ENCODE results near the gene DUSP8. TPM values are rescaled to one million over a fixed set of nuclear protein-coding genes. Genes with fewer than 3 reads are reported as not detected.

The DUSP8 gene
- total and polyA plus RNA-seq, 4 donors = 2.3 to 39.3 (median 8.0) TPM

Other genes starting within 250 kb of the DUSP8 start
- 1 to 10 TPM in 1 of 2 donors, under 1 TPM in 1; 0.55 to 1.0 TPM for gene BRSK2, start 182.3 kb downstream of the DUSP8 start, total RNA-seq
- under 1 TPM; 0.61 to 0.63 TPM for gene BRSK2, start 182.3 kb downstream of the DUSP8 start, polyA plus RNA-seq
- 10 to 100 TPM; 51.3 to 65.8 TPM for gene MOB2, start 85.5 kb downstream of the DUSP8 start, total RNA-seq
- gene MOB2, start 85.5 kb downstream of the DUSP8 start, polyA plus RNA-seq = 100 to 1,000 TPM in 1 of 2 donors, 10 to 100 TPM in 1; 32.4 to 104 TPM
- not detected for gene KRTAP5-1, start 13.0 kb upstream of the DUSP8 start, total RNA-seq
- gene KRTAP5-1, start 13.0 kb upstream of the DUSP8 start, polyA plus RNA-seq = not detected
- gene KRTAP5-2, start 26.0 kb upstream of the DUSP8 start, total RNA-seq = not detected
- not detected for gene KRTAP5-2, start 26.0 kb upstream of the DUSP8 start, polyA plus RNA-seq
- not detected for gene KRTAP5-3, start 36.2 kb upstream of the DUSP8 start, total RNA-seq
- not detected for gene KRTAP5-3, start 36.2 kb upstream of the DUSP8 start, polyA plus RNA-seq
- gene KRTAP5-4, start 49.9 kb upstream of the DUSP8 start, total RNA-seq = not detected
- gene KRTAP5-4, start 49.9 kb upstream of the DUSP8 start, polyA plus RNA-seq = not detected
- gene KRTAP5-5, start 57.5 kb upstream of the DUSP8 start, total RNA-seq = not detected
- not detected for gene KRTAP5-5, start 57.5 kb upstream of the DUSP8 start, polyA plus RNA-seq
- gene KRTAP5-6, start 124.9 kb upstream of the DUSP8 start, total RNA-seq = not detected
- gene KRTAP5-6, start 124.9 kb upstream of the DUSP8 start, polyA plus RNA-seq = not detected
- 10 to 100 TPM; 10.7 to 15.0 TPM for gene IFITM10, start 178.3 kb upstream of the DUSP8 start, total RNA-seq
- 10 to 100 TPM in 1 of 2 donors, 1 to 10 TPM in 1; 1.9 to 47.7 TPM for gene IFITM10, start 178.3 kb upstream of the DUSP8 start, polyA plus RNA-seq
- 100 to 1,000 TPM; 473 to 535 TPM for gene CTSD, start 191.7 kb upstream of the DUSP8 start, total RNA-seq
- gene CTSD, start 191.7 kb upstream of the DUSP8 start, polyA plus RNA-seq = 100 to 1,000 TPM; 619 to 646 TPM